ENCODE results near the gene MARCHF7.
"Not testable (repeated sequence)": the region's sequence is repeated elsewhere in the genome, so short reads cannot be mapped to it uniquely, and the experiment has no call there.

The MARCHF7 gene

GRCh38 chr2:159722580-159722979, 10.3 kb downstream of the MARCHF7 start:
- Histone ChIP-seq H3K27ac (ENCODE audit: low read depth, low read length) (no peak overlapping the region), H3K36me3 (ENCODE audit: insufficient read depth, low read length) (peaks cover 66% of the 10 kb centered on the region), H3K4me3 (ENCODE audit: low read length) (no peak overlapping the region), H3K9ac (ENCODE audit: low read depth, low read length) (no peak overlapping the region), H3K27me3 (ENCODE audit: insufficient read depth, low read length) (no peaks in the 10 kb centered on the region), H3K4me1 (ENCODE audit: insufficient read depth, low read length) (no peaks in the 10 kb centered on the region), H3K9me3 (ENCODE audit: insufficient read depth, low read depth, low read length) (no peaks in the 10 kb centered on the region)
- 97% methylated on average over 2 of the region's 2 CpGs for WGBS

GRCh38 chr2:159724795-159725572, 12.7 kb downstream of the MARCHF7 start:
- WGBS, result 89% methylated on average over 6 of the region's 6 CpGs
- not testable (repeated sequence) for H3K9ac ChIP-seq (ENCODE audit: low read depth, low read length); H3K27ac ChIP-seq (ENCODE audit: low read depth, low read length); H3K27me3 ChIP-seq (ENCODE audit: insufficient read depth, low read length); H3K9me3 ChIP-seq (ENCODE audit: insufficient read depth, low read depth, low read length); H3K4me3 ChIP-seq (ENCODE audit: low read length); H3K4me1 ChIP-seq (ENCODE audit: insufficient read depth, low read length)
- H3K36me3 ChIP-seq (ENCODE audit: insufficient read depth, low read length), result peaks cover 63% of the 10 kb centered on the region

GRCh38 chr2:159725713-159726112, 13.4 kb downstream of the MARCHF7 start:
- Histone ChIP-seq H3K4me3 (ENCODE audit: low read length) (no peak overlapping the region), H3K4me1 (ENCODE audit: insufficient read depth, low read length) (no peaks in the 10 kb centered on the region), H3K9ac (ENCODE audit: low read depth, low read length) (no peak overlapping the region), H3K27ac (ENCODE audit: low read depth, low read length) (no peak overlapping the region), H3K36me3 (ENCODE audit: insufficient read depth, low read length) (peaks cover 63% of the 10 kb centered on the region), H3K9me3 (ENCODE audit: insufficient read depth, low read depth, low read length) (no peaks in the 10 kb centered on the region), H3K27me3 (ENCODE audit: insufficient read depth, low read length) (no peaks in the 10 kb centered on the region)
- WGBS, result 87% methylated on average over 1 of the region's 3 CpGs

- H3K4me1 ChIP-seq (ENCODE audit: insufficient read depth, low read length), result no peaks in the 10 kb centered on the region
- no peak overlapping the region for H3K4me3 ChIP-seq (ENCODE audit: low read length)
- peaks cover 72% of the 10 kb centered on the region for H3K36me3 ChIP-seq (ENCODE audit: insufficient read depth, low read length)
- H3K9ac ChIP-seq (ENCODE audit: low read depth, low read length), result no peak overlapping the region
- 98% methylated on average over 3 of the region's 3 CpGs for WGBS
- no peaks in the 10 kb centered on the region for H3K9me3 ChIP-seq (ENCODE audit: insufficient read depth, low read depth, low read length)
- H3K27me3 ChIP-seq (ENCODE audit: insufficient read depth, low read length), result no peaks in the 10 kb centered on the region
- H3K27ac ChIP-seq (ENCODE audit: low read depth, low read length), result no peak overlapping the region
Measured at GRCh38 chr2:159728629-159729028, 16.3 kb downstream of the MARCHF7 start.

GRCh38 chr2:159735648-159736047, 23.3 kb downstream of the MARCHF7 start:
- H3K27ac ChIP-seq (ENCODE audit: low read depth, low read length), result no peak overlapping the region
- no peak overlapping the region for H3K9ac ChIP-seq (ENCODE audit: low read depth, low read length)
- no peaks in the 10 kb centered on the region for H3K4me1 ChIP-seq (ENCODE audit: insufficient read depth, low read length)
- H3K27me3 ChIP-seq (ENCODE audit: insufficient read depth, low read length), result no peaks in the 10 kb centered on the region
- no peaks in the 10 kb centered on the region for H3K9me3 ChIP-seq (ENCODE audit: insufficient read depth, low read depth, low read length)
- peaks cover 99% of the 10 kb centered on the region for H3K36me3 ChIP-seq (ENCODE audit: insufficient read depth, low read length)
- 77% methylated on average over 1 of the region's 1 CpG for WGBS
- no peak overlapping the region for H3K4me3 ChIP-seq (ENCODE audit: low read length)

GRCh38 chr2:159736048-159736447, 23.7 kb downstream of the MARCHF7 start:
- Histone ChIP-seq H3K4me1 (ENCODE audit: insufficient read depth, low read length) (no peaks in the 10 kb centered on the region), H3K9me3 (ENCODE audit: insufficient read depth, low read depth, low read length) (no peaks in the 10 kb centered on the region), H3K4me3 (ENCODE audit: low read length) (no peak overlapping the region), H3K27ac (ENCODE audit: low read depth, low read length) (no peak overlapping the region), H3K27me3 (ENCODE audit: insufficient read depth, low read length) (no peaks in the 10 kb centered on the region), H3K9ac (ENCODE audit: low read depth, low read length) (no peak overlapping the region), H3K36me3 (ENCODE audit: insufficient read depth, low read length) (peaks cover 99% of the 10 kb centered on the region)
- WGBS, result 98% methylated on average over 2 of the region's 3 CpGs

GRCh38 chr2:159737292-159737916, 25.1 kb downstream of the MARCHF7 start:
- Histone ChIP-seq H3K27ac (ENCODE audit: low read depth, low read length) (no peak overlapping the region), H3K9ac (ENCODE audit: low read depth, low read length) (no peak overlapping the region), H3K36me3 (ENCODE audit: insufficient read depth, low read length) (peaks cover 99% of the 10 kb centered on the region), H3K27me3 (ENCODE audit: insufficient read depth, low read length) (no peaks in the 10 kb centered on the region), H3K4me1 (ENCODE audit: insufficient read depth, low read length) (no peaks in the 10 kb centered on the region), H3K9me3 (ENCODE audit: insufficient read depth, low read depth, low read length) (no peaks in the 10 kb centered on the region), H3K4me3 (ENCODE audit: low read length) (no peak overlapping the region)
- 95% methylated on average over 1 of the region's 1 CpG for WGBS

GRCh38 chr2:159737917-159738296, 25.6 kb downstream of the MARCHF7 start:
- H3K36me3 ChIP-seq (ENCODE audit: insufficient read depth, low read length), result peaks cover 97% of the 10 kb centered on the region
- no peak overlapping the region for H3K27ac ChIP-seq (ENCODE audit: low read depth, low read length)
- H3K9ac ChIP-seq (ENCODE audit: low read depth, low read length), result no peak overlapping the region
- H3K4me3 ChIP-seq (ENCODE audit: low read length), result no peak overlapping the region
- WGBS, result 96% methylated on average over 11 of the region's 11 CpGs
- H3K9me3 ChIP-seq (ENCODE audit: insufficient read depth, low read depth, low read length), result no peaks in the 10 kb centered on the region
- H3K4me1 ChIP-seq (ENCODE audit: insufficient read depth, low read length), result no peaks in the 10 kb centered on the region
- H3K27me3 ChIP-seq (ENCODE audit: insufficient read depth, low read length), result no peaks in the 10 kb centered on the region

- H3K27me3 ChIP-seq (ENCODE audit: insufficient read depth, low read length), result no peaks in the 10 kb centered on the region
- 95% methylated on average over 15 of the region's 15 CpGs for WGBS
- H3K9me3 ChIP-seq (ENCODE audit: insufficient read depth, low read depth, low read length), result no peaks in the 10 kb centered on the region
- H3K4me3 ChIP-seq (ENCODE audit: low read length), result no peak overlapping the region
- H3K4me1 ChIP-seq (ENCODE audit: insufficient read depth, low read length), result no peaks in the 10 kb centered on the region
- no peak overlapping the region for H3K27ac ChIP-seq (ENCODE audit: low read depth, low read length)
- H3K36me3 ChIP-seq (ENCODE audit: insufficient read depth, low read length), result peaks cover 97% of the 10 kb centered on the region
- H3K9ac ChIP-seq (ENCODE audit: low read depth, low read length), result no peak overlapping the region
Measured at GRCh38 chr2:159738509-159739390, 26.4 kb downstream of the MARCHF7 start.

- H3K9ac ChIP-seq (ENCODE audit: low read depth, low read length), result no peak overlapping the region
- peaks cover 94% of the 10 kb centered on the region for H3K36me3 ChIP-seq (ENCODE audit: insufficient read depth, low read length)
- H3K4me1 ChIP-seq (ENCODE audit: insufficient read depth, low read length), result no peaks in the 10 kb centered on the region
- H3K27ac ChIP-seq (ENCODE audit: low read depth, low read length), result no peak overlapping the region
- no peak overlapping the region for H3K4me3 ChIP-seq (ENCODE audit: low read length)
- H3K9me3 ChIP-seq (ENCODE audit: insufficient read depth, low read depth, low read length), result no peaks in the 10 kb centered on the region
- 95% methylated on average over 6 of the region's 6 CpGs for WGBS
- no peaks in the 10 kb centered on the region for H3K27me3 ChIP-seq (ENCODE audit: insufficient read depth, low read length)
Measured at GRCh38 chr2:159742846-159743245, 30.5 kb downstream of the MARCHF7 start.

- peaks cover 94% of the 10 kb centered on the region for H3K36me3 ChIP-seq (ENCODE audit: insufficient read depth, low read length)
Measured at GRCh38 chr2:159744363-159744762, 32.1 kb downstream of the MARCHF7 start.

More at GRCh38 chr2:159744363-159744762, 32.1 kb downstream of the MARCHF7 start:
- WGBS, result 96% methylated on average over 3 of the region's 3 CpGs
- no peaks in the 10 kb centered on the region for H3K9me3 ChIP-seq (ENCODE audit: insufficient read depth, low read depth, low read length)
- no peak overlapping the region for H3K9ac ChIP-seq (ENCODE audit: low read depth, low read length)
- H3K27me3 ChIP-seq (ENCODE audit: insufficient read depth, low read length), result no peaks in the 10 kb centered on the region
- H3K4me3 ChIP-seq (ENCODE audit: low read length), result no peak overlapping the region
- no peaks in the 10 kb centered on the region for H3K4me1 ChIP-seq (ENCODE audit: insufficient read depth, low read length)
- H3K27ac ChIP-seq (ENCODE audit: low read depth, low read length), result no peak overlapping the region

All from HUES64 (cell line).